Ascending aorta (tissue), 2 donors: ENCODE measurements around the gene KPTN. TPM values are rescaled to one million over a fixed set of nuclear protein-coding genes. Genes with fewer than 3 reads are reported as not detected.

ENCODE experiments used
- DNase-seq, 2 donors: peaks; one replicate each; pipeline ENCODE4 v3.0.0-alpha.2; 2019; ENCODE audit warnings: low spot score in 2 of 2
- H3K27ac ChIP-seq, 2 donors: fragments of 200-600 bp; sonication (generic); one replicate each; pipeline ENCODE4 v1.5.1; 2016 to 2017; ENCODE audit warnings: mild to moderate bottlenecking in 1 of 2
- H3K27me3 ChIP-seq: fragments of 200-600 bp; sonication (generic); one replicate; pipeline ENCODE4 v1.5.1; 2017
- H3K36me3 ChIP-seq, 2 donors: fragments of 200-600 bp; sonication (generic); one replicate each; pipeline ENCODE4 v1.5.1; 2016
- H3K4me1 ChIP-seq, 2 donors: fragments of 200-600 bp; sonication (generic); one replicate each; pipeline ENCODE4 v1.5.1; 2016 to 2017; ENCODE audit warnings: mild to moderate bottlenecking in 1 of 2
- H3K4me3 ChIP-seq, 2 donors: fragments of 200-600 bp; sonication (generic); one replicate each; pipeline ENCODE4 v1.5.1; 2016 to 2017; ENCODE audit warnings: mild to moderate bottlenecking in 1 of 2
- H3K9me3 ChIP-seq, 2 donors: fragments of 200-600 bp; sonication (generic); one replicate each; pipeline ENCODE4 v1.5.1; 2016
- CTCF ChIP-seq, 3 experiments: fragments of 200-600 bp in 2 of 3; fragments of 450-650 bp in 1 of 3; sonication (generic) in 2 of 3; IDR thresholded peaks; one replicate each; pipeline ENCODE4 v1.5.1; 2016 to 2019; ENCODE audit warnings: antibody characterized with exemption in 3 of 3, mild to moderate bottlenecking in 1 of 3, moderate library complexity in 1 of 3
- intact Hi-C: fragments of 100-400 bp; cut with DNase I; formaldehyde crosslinking; loops from one replicate; pipeline ENCODE4 v1.15.1; 2023
- total RNA-seq: library from RNA; depleted of rRNA; stranded (reverse); fragments of >200 nt; gene quantifications from one replicate; pipeline ENCODE4 v1.1.0, GENCODE V29; 2016

The KPTN gene
- total RNA-seq, 1 donor from 2014 or later: 26.0 TPM

GRCh38 chr19:47447470-47448359 is 36.3 kb downstream of the KPTN start:
- no peak for TF ChIP-seq CTCF (IDR thresholded peaks at IDR 0.05)
- H3K36me3 ChIP-seq: no peaks in the 10 kb centered on the region
- no peaks in the 10 kb centered on the region for H3K9me3 ChIP-seq
- peaks cover 46% of the 10 kb centered on the region for H3K27me3 ChIP-seq
- peaks cover 0 to 3% of the 10 kb centered on the region in 2 donors for H3K4me1 ChIP-seq
- peak overlapping the region; percentile 18 to 26 for H3K4me3 ChIP-seq
- intact Hi-C loops: no loop called here
- DNase-seq: no peak
- no peak overlapping the region for H3K27ac ChIP-seq

GRCh38 chr19:47446534-47447469 is 37.2 kb downstream of the KPTN start:
- Histone ChIP-seq H3K4me3 (peak overlapping the region in 1 of 2 donors; percentile 18), H3K27ac (no peak overlapping the region), H3K9me3 (no peaks in the 10 kb centered on the region), H3K27me3 (peaks cover 46% of the 10 kb centered on the region), H3K4me1 (peaks cover 0 to 3% of the 10 kb centered on the region in 2 donors), H3K36me3 (no peaks in the 10 kb centered on the region)
- intact Hi-C loops: no loop called here
- no peak for TF ChIP-seq CTCF (IDR thresholded peaks at IDR 0.05)
- DNase-seq: no peak

GRCh38 chr19:47445937-47446402 is 38.0 kb downstream of the KPTN start:
- Histone ChIP-seq H3K27me3 (peaks cover 46% of the 10 kb centered on the region), H3K9me3 (no peaks in the 10 kb centered on the region), H3K27ac (no peak overlapping the region), H3K4me3 (peak overlapping the region in 1 of 2 donors; percentile 20), H3K4me1 (peaks cover 0 to 3% of the 10 kb centered on the region in 2 donors), H3K36me3 (no peaks in the 10 kb centered on the region)
- no peak for TF ChIP-seq CTCF (IDR thresholded peaks at IDR 0.05)
- no peak for DNase-seq
- intact Hi-C loops: no loop called here

- Histone ChIP-seq H3K9me3 (no peaks in the 10 kb centered on the region), H3K27me3 (peaks cover 46% of the 10 kb centered on the region), H3K4me1 (peaks cover 0 to 3% of the 10 kb centered on the region in 2 donors), H3K4me3 (no peak overlapping the region), H3K27ac (no peak overlapping the region), H3K36me3 (no peaks in the 10 kb centered on the region)
- no peak for TF ChIP-seq CTCF (IDR thresholded peaks at IDR 0.05)
- no peak for DNase-seq
- intact Hi-C loops: no loop called here
Measured at GRCh38 chr19:47445527-47445926, 38.5 kb downstream of the KPTN start.

GRCh38 chr19:47444388-47444821 is 39.6 kb downstream of the KPTN start:
- peaks cover 46% of the 10 kb centered on the region for H3K27me3 ChIP-seq
- DNase-seq: no peak
- H3K36me3 ChIP-seq: no peaks in the 10 kb centered on the region
- no peak for TF ChIP-seq CTCF (IDR thresholded peaks at IDR 0.05)
- H3K9me3 ChIP-seq: no peaks in the 10 kb centered on the region
- no peak overlapping the region for H3K27ac ChIP-seq
- no peak overlapping the region for H3K4me3 ChIP-seq
- intact Hi-C loops: no loop called here
- peaks cover 0 to 3% of the 10 kb centered on the region in 2 donors for H3K4me1 ChIP-seq
